DND-41 (cell line): ENCODE data around the gene GPHN.

Source experiments
- ATAC-seq: fragments of 200-7000 bp; cut with Tn5 transposase; 3 replicates; pipeline ENCODE4 v1.9.1; 2021; ENCODE audit warnings: low read depth; ENCODE audit not compliant: insufficient read depth
- DNase-seq: peaks from one replicate; pipeline ENCODE4 v3.0.0-alpha.2; 2020
- H2AFZ ChIP-seq: 2 replicates; pipeline ENCODE4 v1.6.0; 2012; ENCODE audit warnings: low read depth, low read length
- H3K27ac ChIP-seq: 2 replicates; pipeline ENCODE4 v1.5.1; 2012; ENCODE audit warnings: low read length, inconsistent platforms
- H3K27me3 ChIP-seq: fragments of 200-600 bp; sonication (generic); 2 replicates; pipeline ENCODE4 v1.6.0; 2012; ENCODE audit warnings: low read length, mild to moderate bottlenecking, inconsistent platforms; ENCODE audit not compliant: insufficient read depth, poor library complexity
- H3K36me3 ChIP-seq: 2 replicates; pipeline ENCODE4 v1.5.1; 2012; ENCODE audit warnings: low read length, inconsistent platforms; ENCODE audit not compliant: insufficient read depth
- H3K4me1 ChIP-seq: 2 replicates; pipeline ENCODE4 v1.5.1; 2012; ENCODE audit warnings: mild to moderate bottlenecking, low read length; ENCODE audit not compliant: insufficient read depth
- H3K4me2 ChIP-seq: 2 replicates; pipeline ENCODE4 v1.6.0; 2012; ENCODE audit warnings: mild to moderate bottlenecking, moderate library complexity, low read length, inconsistent platforms; ENCODE audit not compliant: insufficient read depth
- H3K4me3 ChIP-seq, 2 experiments: fragments of 200-600 bp in 1 of 2; shearing (Covaris generic) in 1 of 2; 2 replicates each; pipeline ENCODE4 v1.5.1; 2012 to 2016; ENCODE audit warnings: inconsistent platforms in 2 of 2, low read length in 2 of 2, mild to moderate bottlenecking in 2 of 2, low read depth in 1 of 2, moderate library complexity in 1 of 2
- H3K79me2 ChIP-seq: 2 replicates; pipeline ENCODE4 v1.6.0; 2012; ENCODE audit warnings: low read length, inconsistent platforms; ENCODE audit not compliant: insufficient read depth
- H3K9ac ChIP-seq: 2 replicates; pipeline ENCODE4 v1.6.0; 2012; ENCODE audit warnings: low read depth, mild to moderate bottlenecking, inconsistent platforms, low read length, moderate library complexity
- H3K9me3 ChIP-seq: 2 replicates; pipeline ENCODE4 v1.5.1; 2012; ENCODE audit warnings: low read length, moderate library complexity, mild to moderate bottlenecking, inconsistent platforms; ENCODE audit not compliant: insufficient read depth, severe bottlenecking
- H4K20me1 ChIP-seq: 2 replicates; pipeline ENCODE4 v1.6.0; 2012; ENCODE audit warnings: low read length; ENCODE audit not compliant: insufficient read depth
- EZH2 ChIP-seq: IDR thresholded peaks from 3 replicates; pipeline ENCODE4 v1.6.1; 2012; ENCODE audit warnings: borderline replicate concordance, low read depth, mild to moderate bottlenecking, moderate library complexity, low read length, inconsistent platforms; ENCODE audit not compliant: severe bottlenecking
- TF ChIP-seq, protein P1 (sequence below): IDR thresholded peaks from 2 replicates; pipeline ENCODE4 v1.5.1; 2012; ENCODE audit warnings: borderline replicate concordance, low read length, moderate library complexity, mild to moderate bottlenecking; ENCODE audit not compliant: poor library complexity, severe bottlenecking; ENCODE audit errors: extremely low read depth

Gene GPHN

DNA sequence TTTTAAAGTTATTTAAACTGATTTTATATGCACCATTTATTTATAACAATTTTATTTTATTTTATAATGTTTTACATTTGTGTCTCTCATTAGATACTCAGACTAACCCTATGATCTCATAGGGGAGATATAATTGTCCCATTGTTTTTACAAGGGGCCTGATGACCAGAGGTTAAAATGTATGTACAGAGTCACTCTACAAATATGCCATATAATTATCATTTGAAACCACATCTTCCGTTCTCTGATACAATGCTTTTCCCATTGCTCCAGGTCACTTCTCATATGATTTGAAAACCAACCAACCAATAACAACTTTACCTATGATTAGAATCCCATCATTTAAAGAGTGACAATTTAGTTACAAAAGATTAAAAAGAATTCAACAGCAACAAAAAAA, 137.8 kb downstream of the GPHN start:
- H3K79me2 ChIP-seq, result peaks cover 6% of the 10 kb centered on the region; the same call in 1 of the 2 replicates

DNA sequence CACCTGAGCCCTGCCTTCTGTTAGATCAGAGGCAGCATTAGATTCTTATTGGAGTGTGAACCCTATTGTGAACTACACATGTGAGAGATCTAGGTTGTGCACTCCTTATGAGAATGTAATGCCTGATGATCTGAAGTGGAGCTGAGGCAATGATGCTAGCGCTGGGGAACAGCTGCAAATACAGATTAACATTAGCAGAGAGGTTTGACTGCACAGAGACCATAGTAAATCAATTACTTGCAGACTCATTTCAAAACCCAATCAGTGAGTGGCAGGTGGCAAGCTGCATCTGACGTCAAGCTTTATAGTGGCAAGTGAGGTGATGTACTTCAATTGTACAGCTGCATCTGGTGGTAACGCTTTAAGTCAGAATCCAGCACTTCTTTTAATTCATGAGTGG, 141.6 kb downstream of the GPHN start:
- H2AFZ ChIP-seq, result no peak overlapping the region
- no peak overlapping the region for H3K27ac ChIP-seq
- TF ChIP-seq, protein P1, sequence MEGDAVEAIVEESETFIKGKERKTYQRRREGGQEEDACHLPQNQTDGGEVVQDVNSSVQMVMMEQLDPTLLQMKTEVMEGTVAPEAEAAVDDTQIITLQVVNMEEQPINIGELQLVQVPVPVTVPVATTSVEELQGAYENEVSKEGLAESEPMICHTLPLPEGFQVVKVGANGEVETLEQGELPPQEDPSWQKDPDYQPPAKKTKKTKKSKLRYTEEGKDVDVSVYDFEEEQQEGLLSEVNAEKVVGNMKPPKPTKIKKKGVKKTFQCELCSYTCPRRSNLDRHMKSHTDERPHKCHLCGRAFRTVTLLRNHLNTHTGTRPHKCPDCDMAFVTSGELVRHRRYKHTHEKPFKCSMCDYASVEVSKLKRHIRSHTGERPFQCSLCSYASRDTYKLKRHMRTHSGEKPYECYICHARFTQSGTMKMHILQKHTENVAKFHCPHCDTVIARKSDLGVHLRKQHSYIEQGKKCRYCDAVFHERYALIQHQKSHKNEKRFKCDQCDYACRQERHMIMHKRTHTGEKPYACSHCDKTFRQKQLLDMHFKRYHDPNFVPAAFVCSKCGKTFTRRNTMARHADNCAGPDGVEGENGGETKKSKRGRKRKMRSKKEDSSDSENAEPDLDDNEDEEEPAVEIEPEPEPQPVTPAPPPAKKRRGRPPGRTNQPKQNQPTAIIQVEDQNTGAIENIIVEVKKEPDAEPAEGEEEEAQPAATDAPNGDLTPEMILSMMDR, result no peak
- TF ChIP-seq EZH2, result no peak
- no peaks in the 10 kb centered on the region for H3K27me3 ChIP-seq
- no peaks in the 10 kb centered on the region for H3K4me1 ChIP-seq
- no peak overlapping the region for H3K9ac ChIP-seq
- H3K9me3 ChIP-seq, result no peaks in the 10 kb centered on the region
- no peak overlapping the region for H3K4me3 ChIP-seq
- no peak for DNase-seq
- no peak overlapping the region for H3K4me2 ChIP-seq
- no peaks in the 10 kb centered on the region for H3K36me3 ChIP-seq
- peaks cover 4% of the 10 kb centered on the region; the same call in 1 of the 2 replicates for H3K79me2 ChIP-seq
- ATAC-seq, result no peak
- peaks cover 3% of the 10 kb centered on the region; the same call in 1 of the 2 replicates for H4K20me1 ChIP-seq

More for the DNA sequence above, 137.8 kb downstream of the GPHN start:
- H3K27ac ChIP-seq, result no peak overlapping the region
- H4K20me1 ChIP-seq, result peaks cover 3% of the 10 kb centered on the region; the same call in 1 of the 2 replicates
- no peak overlapping the region for H3K4me3 ChIP-seq
- no peak overlapping the region for H3K9ac ChIP-seq
- H3K36me3 ChIP-seq, result no peaks in the 10 kb centered on the region
- no peak for ATAC-seq
- no peaks in the 10 kb centered on the region for H3K9me3 ChIP-seq
- H3K4me1 ChIP-seq, result no peaks in the 10 kb centered on the region
- no peak for DNase-seq
- no peaks in the 10 kb centered on the region for H3K27me3 ChIP-seq
- no peak for TF ChIP-seq EZH2
- TF ChIP-seq, protein P1, result no peak
- H2AFZ ChIP-seq, result no peak overlapping the region
- no peak overlapping the region for H3K4me2 ChIP-seq

DNA sequence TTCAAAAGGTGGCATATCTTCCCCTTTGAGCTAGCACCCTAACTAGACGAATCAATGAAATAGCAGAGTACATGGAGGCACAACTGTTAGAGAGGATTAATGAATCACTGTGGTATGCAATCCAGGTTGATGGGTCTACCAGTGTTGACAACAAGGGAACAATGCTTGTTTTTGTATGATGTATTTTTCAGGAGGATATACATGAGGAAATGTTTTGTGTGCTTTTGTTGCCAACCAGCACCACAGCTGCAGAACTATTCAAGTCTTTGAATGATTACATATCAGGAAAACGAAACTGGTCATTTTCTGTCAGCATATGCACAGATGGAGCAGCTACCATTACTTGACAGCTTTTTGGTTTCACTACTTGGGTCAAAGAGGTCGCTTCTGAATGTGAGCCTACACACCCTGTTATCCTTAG, 142.6 kb downstream of the GPHN start:
- H3K79me2 ChIP-seq, result peaks cover 2% of the 10 kb centered on the region; the same call in 1 of the 2 replicates
- no peak for DNase-seq
- no peaks in the 10 kb centered on the region for H3K27me3 ChIP-seq
- no peak overlapping the region for H3K4me3 ChIP-seq
- H3K9ac ChIP-seq, result no peak overlapping the region
- peaks cover 3% of the 10 kb centered on the region; the same call in 1 of the 2 replicates for H4K20me1 ChIP-seq
- no peak overlapping the region for H3K27ac ChIP-seq
- no peaks in the 10 kb centered on the region for H3K36me3 ChIP-seq
- ATAC-seq, result no peak
- H3K9me3 ChIP-seq, result no peaks in the 10 kb centered on the region
- H3K4me2 ChIP-seq, result no peak overlapping the region
- H3K4me1 ChIP-seq, result no peaks in the 10 kb centered on the region
- no peak for TF ChIP-seq EZH2
- TF ChIP-seq, protein P1, result no peak
- no peak overlapping the region for H2AFZ ChIP-seq

DNA sequence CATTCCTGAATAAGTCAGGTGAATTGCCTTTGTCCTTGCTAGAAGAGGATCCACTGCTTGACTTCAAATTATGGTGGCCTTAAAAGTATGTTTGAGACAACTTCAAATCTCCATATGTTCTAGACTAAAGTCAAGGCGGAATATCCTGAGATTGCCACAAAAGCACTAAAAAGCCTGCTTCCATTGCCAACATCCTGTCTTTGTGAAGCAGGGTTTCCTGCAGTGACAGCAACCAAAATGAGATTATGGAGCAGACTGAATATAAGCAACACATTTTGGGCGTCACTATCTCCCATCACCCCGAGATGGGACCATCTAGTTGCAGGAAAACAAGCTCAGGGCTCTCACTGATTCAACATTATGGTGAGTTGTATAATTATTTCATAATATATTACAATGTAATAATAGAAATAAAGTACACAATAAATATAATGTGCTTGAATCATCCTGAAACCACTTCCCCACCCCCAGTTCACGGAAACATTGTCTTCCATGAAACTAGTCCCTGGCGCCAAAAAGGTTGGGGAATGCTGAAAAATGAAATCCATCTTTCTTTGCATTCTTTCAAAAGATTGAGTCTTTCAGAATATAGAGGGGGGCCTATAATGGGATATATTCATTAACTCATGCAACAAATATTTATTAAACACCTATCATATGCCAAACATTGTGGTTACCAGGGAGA, 143.7 kb downstream of the GPHN start:
- DNase-seq (no peak), ATAC-seq (no peak)
- no peaks in the 10 kb centered on the region for H3K4me1 ChIP-seq
- H3K4me3 ChIP-seq, result no peak overlapping the region
- no peaks in the 10 kb centered on the region for H3K36me3 ChIP-seq
- H3K9ac ChIP-seq, result no peak overlapping the region
- H3K27ac ChIP-seq, result no peak overlapping the region
- H3K79me2 ChIP-seq, result peaks cover 2% of the 10 kb centered on the region; the same call in 1 of the 2 replicates
- peaks cover 7% of the 10 kb centered on the region for H3K9me3 ChIP-seq
- no peak overlapping the region for H2AFZ ChIP-seq
- no peaks in the 10 kb centered on the region for H3K27me3 ChIP-seq
- H4K20me1 ChIP-seq, result peaks cover 3% of the 10 kb centered on the region; the same call in 1 of the 2 replicates
- TF ChIP-seq, protein P1, result no peak
- no peak for TF ChIP-seq EZH2
- no peak overlapping the region for H3K4me2 ChIP-seq
